Gastrocnemius medialis (tissue), 4 donors: Measurements from ENCODE around the gene GPR176. TPM values are rescaled to one million over a fixed set of nuclear protein-coding genes. Genes with fewer than 3 reads are reported as not detected.
"Not testable (repeated sequence)": the region's sequence is repeated elsewhere in the genome, so short reads cannot be mapped to it uniquely, and the experiment has no call there.

Experiments
- ATAC-seq, 2 donors: fragments of 150-250 bp; one replicate each; pipeline ENCODE4 v1.9.1; 2016
- DNase-seq, 2 donors: peaks; one replicate each; pipeline ENCODE4 v3.0.0-alpha.2; 2019
- H3K27ac ChIP-seq, 4 donors: fragments of 200-600 bp; sonication (generic); 1 replicate in 1 of 4; 2 replicates in 3 of 4; pipeline ENCODE4 v1.5.1; 2016 to 2018; ENCODE audit warnings: mild to moderate bottlenecking in 2 of 4, moderate library complexity in 1 of 4
- H3K27me3 ChIP-seq, 3 donors: fragments of 200-600 bp; sonication (generic) in 2 of 3; 1 replicate in 1 of 3; 2 replicates in 2 of 3; pipeline versions ENCODE4 v1.5.1 to v1.6.0; 2016 to 2019; ENCODE audit warnings: mild to moderate bottlenecking in 1 of 3, moderate library complexity in 1 of 3
- H3K36me3 ChIP-seq, 2 donors: fragments of 200-600 bp; sonication (generic) in 1 of 2; one replicate each; pipeline ENCODE4 v1.5.1; 2017 to 2018
- H3K4me1 ChIP-seq, 2 donors: fragments of 200-600 bp; sonication (generic) in 1 of 2; one replicate each; pipeline ENCODE4 v1.5.1; 2016 to 2017; ENCODE audit warnings: mild to moderate bottlenecking in 2 of 2
- H3K4me3 ChIP-seq, 4 donors: fragments of 200-600 bp; sonication (generic) in 3 of 4; 1 replicate in 1 of 4; 2 replicates in 3 of 4; pipeline ENCODE4 v1.5.1; 2016 to 2019; ENCODE audit warnings: mild to moderate bottlenecking in 2 of 4
- H3K9me3 ChIP-seq, 3 donors: fragments of 200-600 bp; sonication (generic) in 2 of 3; 1 replicate in 1 of 3; 2 replicates in 2 of 3; pipeline ENCODE4 v1.5.1; 2016 to 2019
- CTCF ChIP-seq, 5 experiments: fragments of 450-650 bp in 3 of 5; fragments of 200-600 bp in 2 of 5; sonication (generic) in 2 of 5; IDR thresholded peaks in 4 of 5; conservative IDR thresholded peaks in 1 of 5; 1 replicate in 4 of 5; 2 replicates in 1 of 5; pipeline ENCODE4 v1.5.1; 2016 to 2019; ENCODE audit warnings: antibody characterized with exemption in 5 of 5, mild to moderate bottlenecking in 3 of 5, moderate library complexity in 3 of 5
- POLR2A ChIP-seq, 2 donors: fragments of 450-650 bp; IDR thresholded peaks; one replicate each; pipeline ENCODE4 v1.6.1; 2017; ENCODE audit warnings: antibody characterized with exemption in 2 of 2, mild to moderate bottlenecking in 2 of 2, moderate library complexity in 2 of 2
- in situ Hi-C, 4 donors: fragments of 200-750 bp; cut with MboI; loops; one replicate each; pipeline versions ENCODE4 v1.15.0 to v1.8.0; 2017; ENCODE audit warnings: low sequenced_read_pairs in 4 of 4
- intact Hi-C: fragments of 100-400 bp; cut with DNase I; formaldehyde crosslinking; loops from one replicate; pipeline ENCODE4 v1.15.1; 2023; ENCODE audit warnings: low total_unique reads
- total RNA-seq, 4 donors: library from RNA; depleted of rRNA; stranded (reverse); fragments of >200 nt; gene quantifications; one replicate each; pipeline versions ENCODE4 v1.1.0 to v1.2.3, GENCODE V29; 2016

Gene GPR176
- total RNA-seq, 4 donors from 2014 or later = 1.1 to 3.0 (median 1.7) TPM

GRCh38 chr15:39896846-39897245 lies 23.2 kb downstream of the GPR176 start:
- no peaks in the 10 kb centered on the region for H3K9me3 ChIP-seq
- H3K36me3 ChIP-seq = no peaks in the 10 kb centered on the region
- H3K27me3 ChIP-seq = no peaks in the 10 kb centered on the region
- in situ Hi-C loops = no loop called here
- H3K4me3 ChIP-seq = no peak overlapping the region
- ATAC-seq = no peak
- no peak overlapping the region for H3K27ac ChIP-seq
- intact Hi-C loops = no loop called here
- DNase-seq = no peak
- H3K4me1 ChIP-seq = no peaks in the 10 kb centered on the region
- TF ChIP-seq CTCF (IDR thresholded peaks at IDR 0.05 in 4 of 5, conservative IDR thresholded peaks at IDR 0.05 in 1 of 5) (no peak), POLR2A (IDR thresholded peaks at IDR 0.05) (no peak)

- H3K36me3 ChIP-seq = no peaks in the 10 kb centered on the region
- in situ Hi-C loops (no loop called here), intact Hi-C loops (no loop called here)
- H3K4me1 ChIP-seq = no peaks in the 10 kb centered on the region
- no peak for DNase-seq
- no peak overlapping the region for H3K27ac ChIP-seq
- no peaks in the 10 kb centered on the region for H3K9me3 ChIP-seq
- H3K4me3 ChIP-seq = no peak overlapping the region
- no peak for TF ChIP-seq CTCF (IDR thresholded peaks at IDR 0.05 in 4 of 5, conservative IDR thresholded peaks at IDR 0.05 in 1 of 5)
- no peak for TF ChIP-seq POLR2A (IDR thresholded peaks at IDR 0.05)
- H3K27me3 ChIP-seq = no peaks in the 10 kb centered on the region
- no peak for ATAC-seq
Measured at GRCh38 chr15:39896101-39896500, 24.0 kb downstream of the GPR176 start.

- H3K27me3 ChIP-seq, H3K36me3 ChIP-seq, H3K9me3 ChIP-seq, in situ Hi-C loops, intact Hi-C loops, H3K4me3 ChIP-seq, ATAC-seq, H3K27ac ChIP-seq, DNase-seq, H3K4me1 ChIP-seq: not testable (repeated sequence)
Measured at GRCh38 chr15:39893051-39893450, 27.0 kb downstream of the GPR176 start.

GRCh38 chr15:39892418-39892817 lies 27.6 kb downstream of the GPR176 start:
- Histone ChIP-seq H3K36me3 (no peaks in the 10 kb centered on the region), H3K9me3 (no peaks in the 10 kb centered on the region), H3K4me3 (no peak overlapping the region), H3K27ac (no peak overlapping the region), H3K4me1 (no peaks in the 10 kb centered on the region), H3K27me3 (no peaks in the 10 kb centered on the region)
- no peak for ATAC-seq
- in situ Hi-C loops (no loop called here), intact Hi-C loops (no loop called here)
- TF ChIP-seq POLR2A (IDR thresholded peaks at IDR 0.05) = no peak
- TF ChIP-seq CTCF (IDR thresholded peaks at IDR 0.05 in 4 of 5, conservative IDR thresholded peaks at IDR 0.05 in 1 of 5) = no peak
- DNase-seq = no peak

- Histone ChIP-seq H3K27me3 (no peaks in the 10 kb centered on the region), H3K4me3 (no peak overlapping the region), H3K4me1 (no peaks in the 10 kb centered on the region), H3K27ac (no peak overlapping the region), H3K36me3 (no peaks in the 10 kb centered on the region), H3K9me3 (no peaks in the 10 kb centered on the region)
- ATAC-seq (no peak), DNase-seq (no peak)
- no peak for TF ChIP-seq POLR2A (IDR thresholded peaks at IDR 0.05)
- no peak for TF ChIP-seq CTCF (IDR thresholded peaks at IDR 0.05 in 4 of 5, conservative IDR thresholded peaks at IDR 0.05 in 1 of 5)
- in situ Hi-C loops (no loop called here), intact Hi-C loops (no loop called here)
Measured at GRCh38 chr15:39890621-39891020, 29.4 kb downstream of the GPR176 start.
